Skeletal muscle tissue (tissue), 4 donors: Measurements from ENCODE around the gene PRKCE. TPM values are rescaled to one million over a fixed set of nuclear protein-coding genes. Genes with fewer than 3 reads are reported as not detected.
"Not testable (repeated sequence)": the region's sequence is repeated elsewhere in the genome, so short reads cannot be mapped to it uniquely, and the experiment has no call there.

Experiments used
- H3K27ac ChIP-seq: one replicate; pipeline ENCODE4 v1.7.0; 2013; ENCODE audit warnings: mild to moderate bottlenecking, low read depth, low read length, inconsistent platforms
- H3K27me3 ChIP-seq, 3 donors: one replicate each; pipeline ENCODE4 v1.7.0; 2013; ENCODE audit warnings: low read length in 3 of 3; ENCODE audit not compliant: control insufficient read depth in 3 of 3, insufficient read depth in 3 of 3
- H3K36me3 ChIP-seq, 3 donors: one replicate each; pipeline ENCODE4 v1.7.0; 2013; ENCODE audit warnings: low read length in 3 of 3; ENCODE audit not compliant: control insufficient read depth in 3 of 3, insufficient read depth in 3 of 3
- H3K4me1 ChIP-seq, 3 donors: one replicate each; pipeline ENCODE4 v1.7.0; 2013; ENCODE audit warnings: low read length in 3 of 3, mild to moderate bottlenecking in 3 of 3; ENCODE audit not compliant: control insufficient read depth in 3 of 3, insufficient read depth in 3 of 3
- H3K4me3 ChIP-seq, 3 donors: one replicate each; pipeline ENCODE4 v1.7.0; 2013; ENCODE audit warnings: low read length in 3 of 3
- H3K9ac ChIP-seq, 3 donors: one replicate each; pipeline ENCODE4 v1.7.0; 2013; ENCODE audit warnings: low read length in 3 of 3, mild to moderate bottlenecking in 3 of 3, moderate library complexity in 2 of 3, low read depth in 1 of 3
- H3K9me3 ChIP-seq, 3 donors: one replicate each; pipeline ENCODE4 v1.7.0; 2013; ENCODE audit warnings: low read length in 3 of 3; ENCODE audit not compliant: control insufficient read depth in 3 of 3
- total RNA-seq: library from RNA; depleted of rRNA; stranded (reverse); fragments of >200 nt; gene quantifications from one replicate; pipeline ENCODE4 v1.2.3, GENCODE V29; 2014
- donor health status: Osteomylitis.

PRKCE gene
- total RNA-seq, 1 donor from 2014 or later, result 9.4 TPM

DNA sequence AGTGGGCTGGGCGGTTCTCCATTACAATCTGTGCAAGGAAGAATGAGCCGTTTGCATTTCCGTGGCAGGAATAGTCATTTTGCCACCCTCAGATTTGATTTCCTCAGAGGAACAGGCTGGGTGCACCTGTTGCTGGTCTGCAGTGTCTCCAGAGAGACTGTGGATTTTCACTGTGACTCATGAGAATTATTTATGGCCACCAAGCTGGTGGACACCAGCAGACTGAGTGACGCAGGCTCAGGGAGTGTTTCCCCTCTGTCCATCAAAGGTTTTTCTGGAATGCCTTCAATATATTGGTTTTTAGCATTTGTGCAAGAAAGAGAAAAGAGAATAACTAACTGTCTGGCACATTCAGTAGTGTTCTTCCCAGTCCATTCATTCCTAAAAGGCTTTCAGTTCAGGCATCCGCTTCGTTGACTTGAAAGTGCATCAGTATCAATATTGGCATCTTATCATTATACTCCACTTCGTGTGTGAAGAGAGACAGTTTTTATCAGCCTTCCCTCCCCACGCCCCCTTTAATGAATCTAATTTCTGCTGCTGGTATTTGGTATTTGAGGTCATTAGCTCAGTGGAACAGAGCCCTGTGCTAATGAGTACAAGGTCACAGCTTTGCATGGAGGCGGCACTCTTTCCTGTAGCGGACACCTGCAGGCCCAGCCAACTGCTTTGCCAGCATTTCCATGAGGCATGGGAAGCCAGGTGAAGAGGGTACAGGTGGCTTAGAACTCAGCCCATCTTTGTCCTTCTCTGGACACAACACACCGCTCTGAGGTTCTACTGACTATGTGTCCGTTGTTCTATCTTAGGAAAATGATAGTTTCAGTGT lies 39.9 kb downstream of the PRKCE start:
- Histone ChIP-seq H3K9ac (peak overlapping the region; percentile 62 to 69 (median 65)), H3K36me3 (no peaks in the 10 kb centered on the region), H3K27me3 (no peaks in the 10 kb centered on the region), H3K4me1 (peaks cover 18 to 30% (median 18%) of the 10 kb centered on the region in 3 donors), H3K9me3 (no peaks in the 10 kb centered on the region), H3K4me3 (peak overlapping the region; percentile 17 to 44 (median 18)), H3K27ac (peak overlapping the region; percentile 83)

GRCh38 chr2:45692566-45692965 lies 41.1 kb downstream of the PRKCE start:
- Histone ChIP-seq H3K4me3 (no peak overlapping the region), H3K27ac (no peak overlapping the region), H3K36me3 (no peaks in the 10 kb centered on the region), H3K4me1 (peaks cover 18 to 30% (median 21%) of the 10 kb centered on the region in 3 donors), H3K9me3 (no peaks in the 10 kb centered on the region), H3K9ac (no peak overlapping the region), H3K27me3 (no peaks in the 10 kb centered on the region)

GRCh38 chr2:45695480-45696007 lies 44.1 kb downstream of the PRKCE start:
- H3K27me3 ChIP-seq, H3K9me3 ChIP-seq, H3K36me3 ChIP-seq, H3K9ac ChIP-seq, H3K4me3 ChIP-seq, H3K27ac ChIP-seq: not testable (repeated sequence)
- peaks cover 15 to 23% (median 23%) of the 10 kb centered on the region in 3 donors for H3K4me1 ChIP-seq

GRCh38 chr2:45696708-45697107 lies 45.2 kb downstream of the PRKCE start:
- no peaks in the 10 kb centered on the region for H3K9me3 ChIP-seq
- H3K9ac ChIP-seq, result no peak overlapping the region
- H3K4me1 ChIP-seq, result peaks cover 3 to 13% (median 11%) of the 10 kb centered on the region in 3 donors
- no peak overlapping the region for H3K4me3 ChIP-seq
- no peaks in the 10 kb centered on the region for H3K27me3 ChIP-seq
- H3K27ac ChIP-seq, result no peak overlapping the region
- H3K36me3 ChIP-seq, result no peaks in the 10 kb centered on the region

DNA sequence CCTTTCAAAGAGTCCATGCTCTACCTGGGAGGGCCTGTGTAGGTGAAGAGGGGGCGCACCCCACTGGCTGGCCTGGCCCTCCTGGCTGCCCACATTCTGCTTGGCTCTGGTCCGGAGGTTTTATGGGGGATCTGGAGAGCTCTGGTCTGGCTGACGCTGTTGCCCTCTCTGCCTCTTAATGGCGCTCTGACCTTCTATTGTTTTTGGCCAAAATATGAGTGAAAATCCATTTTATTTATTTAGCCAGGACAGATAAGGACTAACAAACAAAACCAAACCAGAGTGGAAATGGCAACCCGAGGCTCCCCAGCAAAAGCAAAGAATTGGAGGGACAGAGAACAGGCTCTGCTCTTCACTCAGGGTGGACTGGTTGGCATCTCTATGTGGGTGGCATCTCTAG lies 45.7 kb downstream of the PRKCE start:
- H3K9ac ChIP-seq, result no peak overlapping the region
- no peaks in the 10 kb centered on the region for H3K36me3 ChIP-seq
- no peaks in the 10 kb centered on the region for H3K9me3 ChIP-seq
- H3K27me3 ChIP-seq, result no peaks in the 10 kb centered on the region
- H3K4me3 ChIP-seq, result no peak overlapping the region
- peaks cover 3 to 10% (median 6%) of the 10 kb centered on the region in 3 donors for H3K4me1 ChIP-seq
- H3K27ac ChIP-seq, result no peak overlapping the region

DNA sequence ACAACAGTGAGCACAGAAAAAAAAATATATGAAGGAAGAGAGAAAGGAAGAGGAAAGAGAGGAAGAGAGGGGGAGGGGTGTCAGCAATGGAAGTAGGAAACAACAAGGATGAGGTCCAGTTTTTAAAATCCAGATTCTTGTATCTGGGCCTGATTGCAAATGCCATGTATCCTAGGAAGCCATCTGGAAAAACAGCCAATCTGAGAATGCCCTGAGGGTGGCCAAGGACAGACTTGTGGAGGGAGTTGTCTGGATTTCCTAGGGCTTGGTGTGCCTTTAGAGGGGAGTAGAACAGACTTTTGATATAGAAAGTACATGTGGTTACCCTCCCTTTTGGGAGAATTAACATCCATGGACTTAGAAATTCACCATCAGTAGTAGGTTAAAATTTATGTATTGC lies 47.1 kb downstream of the PRKCE start:
- H3K27ac ChIP-seq, result no peak overlapping the region
- H3K4me3 ChIP-seq, result no peak overlapping the region
- no peaks in the 10 kb centered on the region for H3K9me3 ChIP-seq
- H3K36me3 ChIP-seq, result no peaks in the 10 kb centered on the region
- no peak overlapping the region for H3K9ac ChIP-seq
- peaks cover 3 to 7% (median 3%) of the 10 kb centered on the region in 3 donors for H3K4me1 ChIP-seq
- no peaks in the 10 kb centered on the region for H3K27me3 ChIP-seq

DNA sequence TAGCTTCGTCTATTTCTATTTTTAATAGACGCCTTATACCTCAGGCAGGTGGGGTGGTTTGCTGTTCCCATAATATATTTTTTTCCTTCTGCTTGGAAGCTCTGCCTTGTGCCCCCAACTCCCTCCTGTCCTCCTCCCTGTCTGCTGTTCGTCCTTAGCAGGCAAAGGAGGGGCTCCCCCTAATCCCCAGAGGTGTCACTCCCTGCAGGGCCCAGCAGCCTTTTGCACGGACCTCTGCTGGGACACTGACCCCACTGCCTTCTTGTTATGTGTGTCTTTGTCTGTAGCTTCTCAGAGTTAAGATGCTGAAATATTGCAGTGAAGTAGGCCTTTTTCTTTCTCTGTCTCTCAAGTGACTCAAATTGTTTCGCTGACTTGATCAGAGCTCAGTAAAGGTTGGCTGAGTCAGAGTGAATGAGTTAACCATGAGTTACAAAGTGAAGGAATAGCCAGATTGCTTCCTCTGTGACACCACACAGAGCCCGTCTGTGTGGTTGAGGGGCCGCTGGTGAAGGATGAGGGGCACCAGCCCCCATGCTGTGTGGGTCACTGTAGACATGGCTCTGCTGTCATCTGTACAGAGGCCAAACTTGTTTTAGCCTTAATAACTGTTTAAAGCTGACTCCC lies 47.7 kb downstream of the PRKCE start:
- H3K27ac ChIP-seq, result no peak overlapping the region
- no peak overlapping the region for H3K9ac ChIP-seq
- peaks cover 3 to 7% (median 3%) of the 10 kb centered on the region in 3 donors for H3K4me1 ChIP-seq
- H3K4me3 ChIP-seq, result no peak overlapping the region
- H3K27me3 ChIP-seq, result no peaks in the 10 kb centered on the region
- no peaks in the 10 kb centered on the region for H3K9me3 ChIP-seq
- H3K36me3 ChIP-seq, result no peaks in the 10 kb centered on the region

DNA sequence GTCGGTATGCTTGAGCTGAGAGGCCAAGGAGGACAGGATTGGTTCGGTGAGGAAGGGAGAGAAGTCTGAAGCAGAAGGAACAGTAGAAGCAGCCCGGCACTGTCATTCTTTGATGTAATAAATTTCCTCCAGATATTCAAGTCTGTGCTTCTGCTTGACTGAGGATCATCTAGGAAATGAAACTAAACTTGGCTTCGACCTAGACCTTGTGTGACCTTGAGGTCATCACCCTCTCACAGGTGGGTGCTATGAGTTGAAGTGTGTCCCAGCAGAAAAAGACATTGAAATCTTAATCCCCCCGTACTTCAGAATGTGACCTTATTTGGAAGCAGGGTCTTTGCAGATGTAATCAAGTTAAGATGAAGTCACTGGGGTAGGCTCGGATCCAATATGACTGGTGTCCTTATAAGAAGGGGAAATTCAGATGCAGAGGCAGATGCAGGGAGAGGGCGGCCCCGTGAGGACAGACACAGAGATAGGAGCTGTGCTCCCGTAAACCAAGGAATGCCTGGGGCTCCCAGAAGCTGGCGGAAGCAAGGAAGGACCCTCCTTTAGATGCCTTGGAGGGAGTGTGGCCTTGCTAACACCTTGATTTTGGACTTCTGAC lies 49.0 kb downstream of the PRKCE start:
- Histone ChIP-seq H3K4me3 (no peak overlapping the region), H3K9ac (no peak overlapping the region), H3K9me3 (no peaks in the 10 kb centered on the region), H3K27ac (no peak overlapping the region), H3K4me1 (peaks cover 6 to 7% (median 7%) of the 10 kb centered on the region in 3 donors), H3K36me3 (no peaks in the 10 kb centered on the region), H3K27me3 (no peaks in the 10 kb centered on the region)

- Histone ChIP-seq H3K4me1 (peaks cover 23 to 36% (median 24%) of the 10 kb centered on the region in 3 donors), H3K4me3 (no peak overlapping the region), H3K36me3 (no peaks in the 10 kb centered on the region), H3K27ac (no peak overlapping the region), H3K27me3 (no peaks in the 10 kb centered on the region), H3K9ac (no peak overlapping the region), H3K9me3 (no peaks in the 10 kb centered on the region)
Observed at GRCh38 chr2:45705233-45705632, 53.8 kb downstream of the PRKCE start.

- H3K9me3 ChIP-seq, result no peaks in the 10 kb centered on the region
- H3K36me3 ChIP-seq, result no peaks in the 10 kb centered on the region
- no peaks in the 10 kb centered on the region for H3K27me3 ChIP-seq
- no peak overlapping the region for H3K4me3 ChIP-seq
- H3K9ac ChIP-seq, result no peak overlapping the region
- peaks cover 23 to 42% (median 25%) of the 10 kb centered on the region in 3 donors for H3K4me1 ChIP-seq
- no peak overlapping the region for H3K27ac ChIP-seq
Observed at GRCh38 chr2:45706033-45706432, 54.6 kb downstream of the PRKCE start.
